ENCODE results near the gene TEX12.

TEX12 gene

DNA sequence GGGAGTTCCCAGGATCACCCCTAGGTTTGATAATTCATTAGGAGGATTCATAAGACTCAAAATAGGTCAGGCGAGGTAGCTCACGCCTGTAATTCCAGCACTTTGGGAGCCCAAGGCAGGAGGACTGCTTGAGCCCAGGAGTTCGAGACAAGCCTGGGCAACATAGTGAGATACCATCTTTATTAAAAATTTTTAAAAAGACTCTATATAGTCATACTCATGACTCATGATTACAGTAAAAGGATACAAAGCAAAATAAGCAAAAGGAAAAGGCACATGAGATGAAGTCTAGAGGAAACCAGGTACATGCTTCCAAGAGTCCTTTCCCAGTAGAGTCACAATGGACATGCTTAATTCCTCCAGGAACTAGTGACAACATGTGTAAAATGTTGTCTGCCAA, 45.1 kb downstream of the TEX12 start:
- TF ChIP-seq POLR2A (IDR thresholded peaks at IDR 0.05; ENCODE audit: low read length) (no peak), GATA1 (IDR thresholded peaks at IDR 0.05; ENCODE audit: low read depth, low read length) (no peak)
- no peak for DNase-seq

DNA sequence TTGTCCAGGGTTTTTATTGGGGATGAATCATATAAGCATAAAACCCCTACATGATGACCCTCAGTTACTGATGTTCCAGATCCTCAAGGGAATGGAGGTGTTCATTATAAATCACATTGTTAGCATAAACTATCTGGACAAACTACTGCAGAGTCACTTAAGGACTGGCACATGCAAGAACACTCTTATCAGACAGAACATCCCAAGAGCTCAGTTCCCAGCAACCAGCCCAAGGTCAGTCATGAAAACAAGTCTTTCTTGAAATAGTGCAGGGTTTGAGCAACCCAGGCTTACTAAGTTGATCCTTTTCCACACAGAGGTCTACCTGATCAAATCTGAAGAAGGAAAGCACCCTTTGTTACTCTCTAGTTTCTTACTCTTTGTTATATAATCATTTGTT, 45.5 kb downstream of the TEX12 start:
- TF ChIP-seq POLR2A (IDR thresholded peaks at IDR 0.05; ENCODE audit: low read length) (no peak), GATA1 (IDR thresholded peaks at IDR 0.05; ENCODE audit: low read depth, low read length) (no peak)
- peak in 1 of 2 experiments; percentile 10 for DNase-seq

DNA sequence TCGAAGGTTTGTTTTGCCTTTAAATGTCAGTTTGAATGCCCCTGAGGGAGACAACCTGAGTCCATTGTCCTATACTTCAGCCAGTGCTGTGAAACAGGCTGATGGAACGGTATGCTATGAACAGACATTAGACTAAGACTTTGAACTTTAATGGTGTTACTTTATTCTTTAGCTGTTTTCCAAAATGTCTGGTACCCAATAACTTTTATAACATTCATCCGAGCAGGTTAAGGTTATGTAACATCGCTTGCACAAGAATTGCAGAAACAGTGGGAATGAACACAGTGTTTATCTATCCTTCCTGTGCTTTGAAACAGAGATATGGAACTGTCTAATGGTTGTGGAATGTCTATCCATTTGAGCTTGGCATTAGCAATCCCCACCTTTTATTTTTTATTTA, 46.6 kb downstream of the TEX12 start:
- no peak for TF ChIP-seq GATA1 (IDR thresholded peaks at IDR 0.05; ENCODE audit: low read depth, low read length)
- TF ChIP-seq POLR2A (IDR thresholded peaks at IDR 0.05; ENCODE audit: low read length), result no peak
- DNase-seq, result no peak

DNA sequence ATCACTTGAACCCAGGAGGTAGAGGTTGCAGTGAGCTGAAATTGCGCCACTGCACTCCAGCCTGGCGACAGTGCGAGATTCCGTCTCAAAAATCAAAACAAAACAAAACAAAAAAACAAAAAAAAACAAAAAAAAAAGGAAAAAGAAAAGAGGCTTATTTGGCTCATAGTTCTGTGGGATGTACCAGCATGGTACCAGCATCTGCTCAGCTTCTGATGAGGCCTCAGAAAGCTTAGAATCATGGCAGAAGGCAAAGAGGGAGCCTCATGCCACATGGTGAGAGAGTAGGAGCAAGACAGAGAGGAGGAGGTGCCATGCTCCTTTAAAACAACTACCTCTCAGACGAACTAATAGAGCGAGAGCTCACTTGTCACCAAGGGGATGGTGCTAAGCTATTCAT, 48.4 kb downstream of the TEX12 start:
- DNase-seq, result no peak
- no peak for TF ChIP-seq POLR2A (IDR thresholded peaks at IDR 0.05; ENCODE audit: low read length)
- no peak for TF ChIP-seq GATA1 (IDR thresholded peaks at IDR 0.05; ENCODE audit: low read depth, low read length)

DNA sequence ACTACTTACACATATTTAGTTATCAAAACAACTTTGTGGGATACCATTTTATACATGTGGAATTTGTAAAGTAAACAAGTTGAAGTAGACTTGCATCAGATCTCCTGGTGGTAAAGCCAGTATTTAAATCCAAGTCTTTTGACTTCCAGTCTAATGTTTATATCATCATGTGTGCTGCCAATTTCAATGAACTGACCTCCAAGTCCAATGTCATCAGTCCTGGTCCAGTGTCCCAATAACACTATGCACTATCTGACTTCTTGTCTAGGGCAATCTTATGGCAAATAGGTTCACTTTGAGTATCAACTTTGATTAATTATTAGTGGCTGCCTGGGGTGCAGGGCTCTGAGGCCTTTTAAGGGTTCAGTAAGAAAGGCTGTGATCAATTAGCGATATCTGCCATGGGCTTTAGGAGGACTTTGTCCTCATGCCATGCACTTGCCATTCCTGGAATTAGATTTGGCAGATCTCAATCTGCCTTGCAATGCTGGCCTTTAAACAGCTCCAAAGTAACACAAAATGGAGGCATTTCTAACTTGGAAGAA, 49.5 kb downstream of the TEX12 start:
- no peak for DNase-seq
- TF ChIP-seq POLR2A (IDR thresholded peaks at IDR 0.05; ENCODE audit: low read length), result no peak
- TF ChIP-seq GATA1 (IDR thresholded peaks at IDR 0.05; ENCODE audit: low read depth, low read length), result no peak

DNA sequence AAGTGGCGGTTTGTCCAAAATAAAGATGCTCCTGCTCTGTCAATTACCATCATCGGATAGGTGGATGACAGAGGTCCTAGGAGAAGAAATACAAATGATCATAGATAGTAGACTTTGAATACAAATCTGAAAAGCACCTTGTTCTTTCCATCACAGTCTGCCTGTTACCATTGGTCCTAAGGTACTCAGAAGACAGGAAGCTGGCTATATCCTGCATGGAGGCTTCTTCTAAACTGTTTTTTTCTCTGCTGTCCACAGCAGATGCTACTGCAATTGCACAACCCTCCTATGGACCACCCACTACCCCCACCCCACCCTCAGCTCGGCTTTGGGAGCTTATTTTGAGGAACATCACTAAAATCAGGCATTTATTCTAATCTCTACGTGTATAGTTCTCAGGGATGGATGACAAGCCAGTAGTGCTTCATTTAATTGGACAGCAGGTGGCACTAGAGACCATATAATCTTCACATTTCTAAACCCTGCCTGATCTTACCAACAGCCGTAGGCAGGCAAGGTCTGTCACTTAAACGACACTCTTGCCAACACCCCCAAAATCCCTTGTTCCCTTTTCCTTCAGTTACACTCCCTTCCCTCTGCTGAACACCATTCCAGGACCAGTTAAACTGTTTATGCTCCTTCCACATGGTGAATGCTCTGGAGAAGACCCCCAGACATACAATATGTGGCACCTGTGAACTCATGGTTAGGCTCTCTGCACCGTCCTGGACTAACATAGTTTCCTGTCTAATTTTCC, 52.5 kb downstream of the TEX12 start:
- TF ChIP-seq POLR2A (IDR thresholded peaks at IDR 0.05; ENCODE audit: low read length), result no peak
- TF ChIP-seq GATA1 (IDR thresholded peaks at IDR 0.05; ENCODE audit: low read depth, low read length), result no peak
- DNase-seq, result peak; percentile 81 to 91

DNA sequence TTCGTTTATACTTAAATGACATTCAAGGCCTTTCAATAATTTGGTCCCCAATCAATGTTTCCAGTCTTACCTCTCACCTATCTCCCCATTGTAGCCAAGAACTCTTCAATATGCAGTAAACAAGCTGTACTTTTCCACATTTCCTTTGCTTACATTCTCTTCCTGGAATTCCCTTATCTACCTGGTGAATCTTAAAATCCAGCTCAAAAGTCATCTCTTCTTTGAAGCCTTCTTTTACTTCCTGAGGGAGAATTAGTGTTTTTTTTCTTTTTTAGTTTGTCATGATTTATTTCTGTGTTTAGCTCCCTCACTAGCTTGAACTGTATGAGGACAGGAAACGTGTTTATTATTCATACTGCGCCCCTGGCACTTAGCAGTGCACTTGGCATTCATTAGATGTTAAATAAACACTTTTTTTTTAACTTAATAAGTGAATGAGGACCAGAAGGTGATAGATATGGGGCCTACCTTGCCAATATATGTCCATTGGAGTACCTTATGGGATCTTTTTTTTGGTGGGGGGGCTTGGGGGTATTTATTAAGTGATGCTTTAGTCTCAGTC, 54.2 kb downstream of the TEX12 start:
- no peak for DNase-seq
- TF ChIP-seq POLR2A (IDR thresholded peaks at IDR 0.05; ENCODE audit: low read length), result no peak
- TF ChIP-seq GATA1 (IDR thresholded peaks at IDR 0.05; ENCODE audit: low read depth, low read length), result no peak

Data from erythroblast (primary cell).